Measurements from ENCODE around the gene SLC22A2.

- TF ChIP-seq, protein P1, sequence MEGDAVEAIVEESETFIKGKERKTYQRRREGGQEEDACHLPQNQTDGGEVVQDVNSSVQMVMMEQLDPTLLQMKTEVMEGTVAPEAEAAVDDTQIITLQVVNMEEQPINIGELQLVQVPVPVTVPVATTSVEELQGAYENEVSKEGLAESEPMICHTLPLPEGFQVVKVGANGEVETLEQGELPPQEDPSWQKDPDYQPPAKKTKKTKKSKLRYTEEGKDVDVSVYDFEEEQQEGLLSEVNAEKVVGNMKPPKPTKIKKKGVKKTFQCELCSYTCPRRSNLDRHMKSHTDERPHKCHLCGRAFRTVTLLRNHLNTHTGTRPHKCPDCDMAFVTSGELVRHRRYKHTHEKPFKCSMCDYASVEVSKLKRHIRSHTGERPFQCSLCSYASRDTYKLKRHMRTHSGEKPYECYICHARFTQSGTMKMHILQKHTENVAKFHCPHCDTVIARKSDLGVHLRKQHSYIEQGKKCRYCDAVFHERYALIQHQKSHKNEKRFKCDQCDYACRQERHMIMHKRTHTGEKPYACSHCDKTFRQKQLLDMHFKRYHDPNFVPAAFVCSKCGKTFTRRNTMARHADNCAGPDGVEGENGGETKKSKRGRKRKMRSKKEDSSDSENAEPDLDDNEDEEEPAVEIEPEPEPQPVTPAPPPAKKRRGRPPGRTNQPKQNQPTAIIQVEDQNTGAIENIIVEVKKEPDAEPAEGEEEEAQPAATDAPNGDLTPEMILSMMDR (IDR thresholded peaks at IDR 0.05; ENCODE audit: insufficient read depth, low read length, poor library complexity, severe bottlenecking) = no peak
- no peak for TF ChIP-seq EZH2phosphoT487 (conservative IDR thresholded peaks at IDR 0.05; ENCODE audit: low read length)
These were observed 11.7 kb upstream of the SLC22A2 start for GRCh38 chr6:160270347-160270746.

Measured in SU-DHL-6 (cell line).